IPS-15b (cell line): Measurements from ENCODE around the gene CARD14.
"Not testable (repeated sequence)": the region's sequence is repeated elsewhere in the genome, so short reads cannot be mapped to it uniquely, and the experiment has no call there.

Source experiments
- H3K27me3 ChIP-seq: one replicate; pipeline ENCODE4 v1.6.1; 2013; ENCODE audit warnings: low read length; ENCODE audit not compliant: control insufficient read depth, insufficient read depth
- H3K36me3 ChIP-seq: one replicate; pipeline ENCODE4 v1.6.1; 2013; ENCODE audit warnings: low read length; ENCODE audit not compliant: control insufficient read depth, insufficient read depth
- H3K4me1 ChIP-seq: one replicate; pipeline ENCODE4 v1.6.1; 2013; ENCODE audit warnings: mild to moderate bottlenecking, low read length; ENCODE audit not compliant: control insufficient read depth, insufficient read depth
- H3K4me3 ChIP-seq: one replicate; pipeline ENCODE4 v1.5.1; 2013; ENCODE audit warnings: low read depth, low read length
- H3K9ac ChIP-seq: one replicate; pipeline ENCODE4 v1.6.1; 2013; ENCODE audit warnings: low read depth, mild to moderate bottlenecking, low read length
- H3K9me3 ChIP-seq: one replicate; pipeline ENCODE4 v1.6.1; 2013; ENCODE audit warnings: mild to moderate bottlenecking, low read length; ENCODE audit not compliant: control insufficient read depth, insufficient read depth

Gene CARD14

DNA sequence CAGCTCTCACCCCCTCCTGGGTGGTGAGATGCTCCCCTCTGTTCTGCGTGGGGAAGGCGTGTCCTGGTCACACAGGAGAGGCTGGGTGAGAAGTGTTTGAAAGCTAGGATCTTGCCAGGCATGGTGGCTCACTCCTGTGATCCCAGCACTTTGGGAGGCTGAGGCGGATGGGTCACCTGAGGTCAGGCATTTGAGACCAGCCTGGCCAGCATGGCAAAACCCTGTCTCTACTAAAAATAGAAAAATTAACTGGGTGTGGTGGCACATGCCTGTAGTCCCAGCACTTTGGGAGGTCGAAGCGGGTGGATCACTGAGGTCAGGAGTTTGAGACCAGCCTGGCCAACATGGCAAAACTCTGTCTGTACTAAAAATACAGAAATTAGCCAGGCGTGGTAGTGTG lies 74.6 kb downstream of the CARD14 start:
- not testable (repeated sequence) for H3K4me1 ChIP-seq, H3K9me3 ChIP-seq, H3K9ac ChIP-seq, H3K27me3 ChIP-seq, H3K4me3 ChIP-seq
- peaks cover 21% of the 10 kb centered on the region for H3K36me3 ChIP-seq

- H3K9me3 ChIP-seq: no peaks in the 10 kb centered on the region
- H3K27me3 ChIP-seq: no peaks in the 10 kb centered on the region
- H3K9ac ChIP-seq: no peak overlapping the region
- H3K4me1 ChIP-seq: no peaks in the 10 kb centered on the region
- no peak overlapping the region for H3K4me3 ChIP-seq
- peaks cover 21% of the 10 kb centered on the region for H3K36me3 ChIP-seq
Measured at GRCh38 chr17:80244871-80245509, 75.2 kb downstream of the CARD14 start.

- peaks cover 21% of the 10 kb centered on the region for H3K36me3 ChIP-seq
- no peaks in the 10 kb centered on the region for H3K9me3 ChIP-seq
- no peaks in the 10 kb centered on the region for H3K27me3 ChIP-seq
- no peak overlapping the region for H3K4me3 ChIP-seq
- H3K4me1 ChIP-seq: no peaks in the 10 kb centered on the region
- no peak overlapping the region for H3K9ac ChIP-seq
Measured at GRCh38 chr17:80245566-80246265, 75.9 kb downstream of the CARD14 start.

- H3K27me3 ChIP-seq: no peaks in the 10 kb centered on the region
- no peak overlapping the region for H3K9ac ChIP-seq
- no peaks in the 10 kb centered on the region for H3K4me1 ChIP-seq
- no peaks in the 10 kb centered on the region for H3K9me3 ChIP-seq
- peaks cover 21% of the 10 kb centered on the region for H3K36me3 ChIP-seq
- H3K4me3 ChIP-seq: no peak overlapping the region
Measured at GRCh38 chr17:80246266-80246681, 76.4 kb downstream of the CARD14 start.

DNA sequence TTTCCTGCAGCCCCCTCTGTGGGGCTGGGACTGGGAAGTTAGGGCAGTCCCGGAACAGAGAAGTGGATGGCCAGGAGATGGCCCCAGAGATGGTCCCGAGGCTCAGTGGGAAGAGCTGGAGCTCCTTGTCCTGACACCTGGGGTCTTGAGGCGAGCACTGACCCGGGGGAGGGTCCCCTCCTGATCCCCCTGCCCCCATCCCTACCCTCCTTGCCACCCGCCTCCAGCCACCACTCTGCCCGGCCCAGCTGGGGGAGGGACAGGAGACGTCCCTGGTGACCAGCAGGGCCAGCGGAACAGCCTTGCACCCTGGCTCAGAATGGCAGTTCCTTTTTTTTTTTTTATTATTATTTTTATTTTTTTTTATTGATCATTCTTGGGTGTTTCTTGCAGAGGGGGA lies 76.9 kb downstream of the CARD14 start:
- Histone ChIP-seq H3K9me3 (no peaks in the 10 kb centered on the region), H3K4me3 (no peak overlapping the region), H3K36me3 (peaks cover 21% of the 10 kb centered on the region), H3K27me3 (no peaks in the 10 kb centered on the region), H3K9ac (no peak overlapping the region), H3K4me1 (no peaks in the 10 kb centered on the region)

- Histone ChIP-seq H3K9ac (no peak overlapping the region), H3K27me3 (no peaks in the 10 kb centered on the region), H3K36me3 (peaks cover 17% of the 10 kb centered on the region), H3K9me3 (no peaks in the 10 kb centered on the region), H3K4me3 (no peak overlapping the region), H3K4me1 (no peaks in the 10 kb centered on the region)
Measured at GRCh38 chr17:80247561-80247960, 77.7 kb downstream of the CARD14 start.

DNA sequence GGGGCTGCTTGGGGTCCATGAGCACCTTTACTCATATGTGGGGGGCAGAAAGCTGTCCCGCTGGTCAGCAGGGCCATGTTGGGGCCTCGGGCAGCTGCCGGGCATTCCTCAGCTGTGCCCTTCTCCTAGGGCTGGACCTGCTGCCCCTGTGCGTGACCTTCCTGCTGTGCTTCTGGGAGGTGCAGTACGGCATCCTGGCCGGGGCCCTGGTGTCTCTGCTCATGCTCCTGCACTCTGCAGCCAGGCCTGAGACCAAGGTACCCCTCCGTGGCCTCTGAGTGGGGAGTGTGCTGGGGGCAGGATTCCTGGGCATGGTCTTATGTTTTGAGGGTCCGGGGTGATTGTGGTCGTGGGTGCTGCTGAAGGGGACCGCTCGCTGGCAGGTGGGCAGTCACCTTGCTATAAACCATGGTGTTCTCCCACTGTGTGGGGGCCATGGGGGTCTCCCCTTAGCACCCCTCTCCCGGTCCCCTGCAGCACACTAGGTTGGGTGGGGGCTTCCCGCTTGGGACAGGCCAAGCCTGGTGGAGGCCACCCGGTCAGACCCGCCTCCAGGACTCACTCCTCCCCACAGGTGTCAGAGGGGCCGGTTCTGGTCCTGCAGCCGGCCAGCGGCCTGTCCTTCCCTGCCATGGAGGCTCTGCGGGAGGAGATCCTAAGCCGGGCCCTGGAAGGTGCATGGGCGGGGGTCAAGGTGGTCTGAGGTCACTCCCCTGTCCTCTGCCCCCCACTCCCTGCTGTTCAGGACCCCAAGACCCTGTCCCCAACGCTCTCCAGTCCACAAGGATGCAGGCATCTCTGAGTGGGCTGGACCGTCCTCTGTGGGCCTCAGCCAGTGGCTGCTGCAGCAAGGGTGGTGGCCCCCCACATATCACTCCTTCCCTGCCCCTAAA lies 78.4 kb downstream of the CARD14 start:
- H3K36me3 ChIP-seq: peaks cover 16% of the 10 kb centered on the region
- H3K9ac ChIP-seq: no peak overlapping the region

DNA sequence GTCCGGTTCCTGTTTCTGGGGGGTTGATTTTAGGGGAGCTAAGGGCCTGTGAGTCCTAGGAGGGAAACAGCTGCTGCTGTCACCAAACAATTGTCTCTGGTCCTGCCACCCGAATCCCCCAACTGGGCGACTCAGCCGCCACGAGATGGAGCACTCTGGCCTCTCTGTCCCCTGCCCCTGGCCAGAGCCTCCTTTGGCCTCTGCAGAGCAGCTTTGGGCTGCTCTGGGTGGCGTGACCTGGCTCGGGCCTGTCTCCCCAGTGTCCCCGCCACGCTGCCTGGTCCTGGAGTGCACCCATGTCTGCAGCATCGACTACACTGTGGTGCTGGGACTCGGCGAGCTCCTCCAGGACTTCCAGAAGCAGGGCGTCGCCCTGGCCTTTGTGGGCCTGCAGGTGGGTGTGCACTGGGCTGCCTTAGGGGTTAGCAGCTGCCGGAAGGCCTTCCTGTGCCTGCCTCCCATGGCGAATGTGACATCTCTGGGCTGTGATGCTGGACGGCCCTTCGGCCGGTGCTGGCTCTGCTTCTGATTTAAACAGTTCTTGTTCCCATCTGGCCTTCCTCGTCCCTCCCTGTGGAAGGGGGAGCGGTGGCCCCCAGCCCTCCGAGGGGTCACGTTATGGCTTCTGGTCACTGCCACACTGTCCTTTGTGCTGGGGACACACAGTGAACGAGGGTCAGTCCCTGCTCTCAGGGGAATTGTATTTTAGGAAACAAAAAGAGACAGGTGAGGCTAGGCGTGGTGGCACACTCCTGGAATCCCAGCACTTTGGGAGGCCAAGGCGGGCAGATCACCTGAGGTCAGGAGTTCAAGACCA lies 79.3 kb downstream of the CARD14 start:
- no peak overlapping the region for H3K4me3 ChIP-seq
- H3K4me1 ChIP-seq: no peaks in the 10 kb centered on the region
- H3K27me3 ChIP-seq: no peaks in the 10 kb centered on the region
- H3K9me3 ChIP-seq: no peaks in the 10 kb centered on the region
- no peak overlapping the region for H3K9ac ChIP-seq
- peaks cover 16% of the 10 kb centered on the region for H3K36me3 ChIP-seq

More for the DNA sequence above, 78.4 kb downstream of the CARD14 start:
- Histone ChIP-seq H3K4me1 (no peaks in the 10 kb centered on the region), H3K4me3 (no peak overlapping the region), H3K9me3 (no peaks in the 10 kb centered on the region), H3K27me3 (no peaks in the 10 kb centered on the region)

DNA sequence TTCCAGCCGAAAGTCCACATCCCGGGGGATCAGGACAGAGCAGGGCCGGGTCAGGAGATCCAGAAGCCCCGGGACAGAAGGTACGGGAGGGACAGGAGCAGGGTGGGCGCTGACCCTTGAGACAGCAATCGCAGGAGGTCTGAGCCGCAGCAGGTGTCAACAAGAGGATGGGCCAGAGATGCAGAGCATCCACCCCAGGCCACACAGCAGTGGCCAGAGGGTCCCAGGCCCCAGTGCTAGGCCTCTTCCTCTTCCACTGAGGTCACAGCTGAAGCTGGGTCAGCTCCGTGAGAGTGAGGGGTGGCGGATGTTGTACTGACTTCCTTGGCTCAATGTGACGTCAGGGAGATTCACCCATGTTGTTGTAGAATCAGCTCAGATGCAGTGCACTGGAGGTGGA lies 82.1 kb downstream of the CARD14 start:
- H3K9ac ChIP-seq: no peak overlapping the region
- H3K4me3 ChIP-seq: no peak overlapping the region
- no peaks in the 10 kb centered on the region for H3K9me3 ChIP-seq
- peaks cover 10% of the 10 kb centered on the region for H3K36me3 ChIP-seq
- no peaks in the 10 kb centered on the region for H3K27me3 ChIP-seq
- no peaks in the 10 kb centered on the region for H3K4me1 ChIP-seq

DNA sequence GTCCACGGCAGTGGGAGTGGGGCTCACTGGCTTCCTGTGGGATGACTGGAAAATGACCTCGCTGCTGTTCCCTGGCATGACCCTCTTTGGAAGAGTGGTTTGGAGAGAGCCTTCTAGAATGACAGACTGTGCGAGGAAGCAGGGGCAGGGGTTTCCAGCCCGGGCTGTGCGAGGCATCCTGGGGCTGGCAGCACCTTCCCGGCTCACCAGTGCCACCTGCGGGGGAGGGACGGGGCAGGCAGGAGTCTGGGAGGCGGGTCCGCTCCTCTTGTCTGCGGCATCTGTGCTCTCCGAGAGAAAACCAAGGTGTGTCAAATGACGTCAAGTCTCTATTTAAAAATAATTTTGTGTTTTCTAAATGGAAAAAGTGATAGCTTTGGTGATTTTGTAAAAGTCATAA lies 83.0 kb downstream of the CARD14 start:
- Histone ChIP-seq H3K4me1 (peaks cover 3% of the 10 kb centered on the region), H3K9me3 (no peaks in the 10 kb centered on the region)

More for the DNA sequence above, 83.0 kb downstream of the CARD14 start:
- Histone ChIP-seq H3K36me3 (peaks cover 8% of the 10 kb centered on the region), H3K27me3 (no peaks in the 10 kb centered on the region), H3K9ac (no peak overlapping the region), H3K4me3 (no peak overlapping the region)
